K562 (cell line): ENCODE measurements around the gene DPAGT1.

Source experiments
- MIER1 ChIP-seq: fragments of 450-650 bp; IDR thresholded peaks from 2 replicates; pipeline ENCODE4 v1.6.1; 2016; ENCODE audit warnings: antibody characterized with exemption, mild to moderate bottlenecking, low read depth
- POLR3A ChIP-seq: IDR thresholded peaks from 2 replicates; pipeline ENCODE4 v1.6.1; 2011; ENCODE audit warnings: borderline replicate concordance, mild to moderate bottlenecking, moderate library complexity; ENCODE audit not compliant: insufficient read length, insufficient read depth; ENCODE audit errors: extremely low read depth
- ZEB2 ChIP-seq: fragments of 450-650 bp; IDR thresholded peaks from 2 replicates; pipeline ENCODE4 v1.6.1; 2016
- TF ChIP-seq, protein P1 (sequence below): fragments of 450-650 bp; formaldehyde crosslinking; IDR thresholded peaks from 2 replicates; pipeline ENCODE4 v1.4.0; 2020; ENCODE audit warnings: mild to moderate bottlenecking, moderate library complexity
- TF ChIP-seq, protein P2 (sequence below): fragments of 250-450 bp; sonication (Bioruptor Pico); IDR thresholded peaks from 2 replicates; pipeline ENCODE4 v1.8.0; 2022; ENCODE audit warnings: inconsistent platforms, mild to moderate bottlenecking, moderate library complexity, borderline replicate concordance
- TF ChIP-seq, protein P3 (sequence below), 3 experiments: IDR thresholded peaks in 2 of 3; conservative IDR thresholded peaks in 1 of 3; 2 replicates each; pipeline ENCODE4 v1.5.1; 2011 to 2012; ENCODE audit warnings: low read length in 3 of 3, mild to moderate bottlenecking in 3 of 3, control low read depth in 2 of 3, improper control_type of control experiment in 1 of 3, inconsistent platforms in 1 of 3, low read depth in 1 of 3, mixed read lengths in 1 of 3, moderate library complexity in 1 of 3; ENCODE audit not compliant: insufficient read depth in 2 of 3
- TF ChIP-seq, protein P4 (sequence below), 2 experiments: fragments of 450-650 bp in 1 of 2; sonication (generic) in 1 of 2; formaldehyde crosslinking in 1 of 2; IDR thresholded peaks in 1 of 2; conservative IDR thresholded peaks in 1 of 2; 2 replicates each; pipeline versions ENCODE4 v1.6.1 to v1.8.1; 2016 to 2023; ENCODE audit warnings: mild to moderate bottlenecking in 2 of 2, moderate library complexity in 2 of 2, inconsistent platforms in 1 of 2, missing genetic modification reagents in 1 of 2
- TF ChIP-seq, protein P5 (sequence below): fragments of 250-450 bp; sonication (Bioruptor Pico); IDR thresholded peaks from 2 replicates; pipeline ENCODE4 v1.5.0; 2020; ENCODE audit warnings: mild to moderate bottlenecking

DNA sequence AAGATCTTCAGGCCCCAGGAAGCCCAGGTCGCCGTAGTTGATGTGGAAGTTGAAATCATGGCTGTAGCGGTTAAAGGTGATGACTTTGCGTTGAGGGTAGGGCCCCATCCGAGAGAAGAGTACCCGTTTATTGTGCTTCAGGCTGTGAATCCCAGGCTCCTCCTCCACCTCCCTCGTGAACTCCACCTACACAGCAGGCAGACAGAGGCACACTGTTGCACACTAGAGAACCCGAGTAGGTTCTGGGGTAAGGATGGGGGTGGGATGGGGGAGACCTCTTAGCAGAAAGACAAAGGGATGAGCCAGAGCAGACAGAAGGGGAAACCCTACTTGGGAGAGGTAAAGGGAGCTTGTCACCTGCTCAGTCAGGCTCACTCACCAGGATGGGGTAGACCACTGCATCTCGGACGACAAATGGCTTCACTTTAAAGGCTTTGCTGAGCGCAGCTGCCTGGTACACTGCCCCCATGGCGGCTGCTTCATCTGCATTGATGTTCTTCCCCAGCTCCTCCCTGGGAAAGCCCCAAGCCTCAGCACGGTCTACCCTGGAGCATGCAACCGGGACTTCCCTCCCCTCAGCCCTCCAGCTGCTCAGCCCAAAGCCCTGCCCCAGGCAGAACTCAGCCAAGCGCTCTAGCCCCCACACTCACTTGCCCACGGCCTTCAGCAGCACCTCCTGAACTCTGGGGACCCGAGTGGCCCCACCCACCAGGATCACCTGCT is 50.1 kb downstream of the DPAGT1 start:
- TF ChIP-seq, protein P1, sequence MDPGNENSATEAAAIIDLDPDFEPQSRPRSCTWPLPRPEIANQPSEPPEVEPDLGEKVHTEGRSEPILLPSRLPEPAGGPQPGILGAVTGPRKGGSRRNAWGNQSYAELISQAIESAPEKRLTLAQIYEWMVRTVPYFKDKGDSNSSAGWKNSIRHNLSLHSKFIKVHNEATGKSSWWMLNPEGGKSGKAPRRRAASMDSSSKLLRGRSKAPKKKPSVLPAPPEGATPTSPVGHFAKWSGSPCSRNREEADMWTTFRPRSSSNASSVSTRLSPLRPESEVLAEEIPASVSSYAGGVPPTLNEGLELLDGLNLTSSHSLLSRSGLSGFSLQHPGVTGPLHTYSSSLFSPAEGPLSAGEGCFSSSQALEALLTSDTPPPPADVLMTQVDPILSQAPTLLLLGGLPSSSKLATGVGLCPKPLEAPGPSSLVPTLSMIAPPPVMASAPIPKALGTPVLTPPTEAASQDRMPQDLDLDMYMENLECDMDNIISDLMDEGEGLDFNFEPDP (CRISPR knock-in tag), result no peak
- TF ChIP-seq ZEB2 (no peak), POLR3A (no peak), MIER1 (no peak)
- TF ChIP-seq, protein P2, sequence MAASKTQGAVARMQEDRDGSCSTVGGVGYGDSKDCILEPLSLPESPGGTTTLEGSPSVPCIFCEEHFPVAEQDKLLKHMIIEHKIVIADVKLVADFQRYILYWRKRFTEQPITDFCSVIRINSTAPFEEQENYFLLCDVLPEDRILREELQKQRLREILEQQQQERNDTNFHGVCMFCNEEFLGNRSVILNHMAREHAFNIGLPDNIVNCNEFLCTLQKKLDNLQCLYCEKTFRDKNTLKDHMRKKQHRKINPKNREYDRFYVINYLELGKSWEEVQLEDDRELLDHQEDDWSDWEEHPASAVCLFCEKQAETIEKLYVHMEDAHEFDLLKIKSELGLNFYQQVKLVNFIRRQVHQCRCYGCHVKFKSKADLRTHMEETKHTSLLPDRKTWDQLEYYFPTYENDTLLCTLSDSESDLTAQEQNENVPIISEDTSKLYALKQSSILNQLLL (CRISPR knock-in tag), result no peak
- TF ChIP-seq, protein P3, sequence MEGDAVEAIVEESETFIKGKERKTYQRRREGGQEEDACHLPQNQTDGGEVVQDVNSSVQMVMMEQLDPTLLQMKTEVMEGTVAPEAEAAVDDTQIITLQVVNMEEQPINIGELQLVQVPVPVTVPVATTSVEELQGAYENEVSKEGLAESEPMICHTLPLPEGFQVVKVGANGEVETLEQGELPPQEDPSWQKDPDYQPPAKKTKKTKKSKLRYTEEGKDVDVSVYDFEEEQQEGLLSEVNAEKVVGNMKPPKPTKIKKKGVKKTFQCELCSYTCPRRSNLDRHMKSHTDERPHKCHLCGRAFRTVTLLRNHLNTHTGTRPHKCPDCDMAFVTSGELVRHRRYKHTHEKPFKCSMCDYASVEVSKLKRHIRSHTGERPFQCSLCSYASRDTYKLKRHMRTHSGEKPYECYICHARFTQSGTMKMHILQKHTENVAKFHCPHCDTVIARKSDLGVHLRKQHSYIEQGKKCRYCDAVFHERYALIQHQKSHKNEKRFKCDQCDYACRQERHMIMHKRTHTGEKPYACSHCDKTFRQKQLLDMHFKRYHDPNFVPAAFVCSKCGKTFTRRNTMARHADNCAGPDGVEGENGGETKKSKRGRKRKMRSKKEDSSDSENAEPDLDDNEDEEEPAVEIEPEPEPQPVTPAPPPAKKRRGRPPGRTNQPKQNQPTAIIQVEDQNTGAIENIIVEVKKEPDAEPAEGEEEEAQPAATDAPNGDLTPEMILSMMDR (IDR thresholded peaks at IDR 0.05 in 2 of 3, conservative IDR thresholded peaks at IDR 0.05 in 1 of 3; ENCODE audit: insufficient read depth in 2 of 3, low read depth in 1 of 3, low read length in 3 of 3), result no peak
- TF ChIP-seq, protein P4, sequence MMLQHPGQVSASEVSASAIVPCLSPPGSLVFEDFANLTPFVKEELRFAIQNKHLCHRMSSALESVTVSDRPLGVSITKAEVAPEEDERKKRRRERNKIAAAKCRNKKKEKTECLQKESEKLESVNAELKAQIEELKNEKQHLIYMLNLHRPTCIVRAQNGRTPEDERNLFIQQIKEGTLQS (IDR thresholded peaks at IDR 0.05), result no peak
- TF ChIP-seq, protein P4 (CRISPR knock-in tag; conservative IDR thresholded peaks at IDR 0.05), result no peak
- TF ChIP-seq, protein P5, sequence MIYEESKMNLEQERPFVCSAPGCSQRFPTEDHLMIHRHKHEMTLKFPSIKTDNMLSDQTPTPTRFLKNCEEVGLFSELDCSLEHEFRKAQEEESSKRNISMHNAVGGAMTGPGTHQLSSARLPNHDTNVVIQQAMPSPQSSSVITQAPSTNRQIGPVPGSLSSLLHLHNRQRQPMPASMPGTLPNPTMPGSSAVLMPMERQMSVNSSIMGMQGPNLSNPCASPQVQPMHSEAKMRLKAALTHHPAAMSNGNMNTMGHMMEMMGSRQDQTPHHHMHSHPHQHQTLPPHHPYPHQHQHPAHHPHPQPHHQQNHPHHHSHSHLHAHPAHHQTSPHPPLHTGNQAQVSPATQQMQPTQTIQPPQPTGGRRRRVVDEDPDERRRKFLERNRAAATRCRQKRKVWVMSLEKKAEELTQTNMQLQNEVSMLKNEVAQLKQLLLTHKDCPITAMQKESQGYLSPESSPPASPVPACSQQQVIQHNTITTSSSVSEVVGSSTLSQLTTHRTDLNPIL (CRISPR knock-in tag), result no peak
